HEK293 (cell line): Measurements from ENCODE around the gene B2M.

Experiments
- GFI1B ChIP-seq: fragments of 450-650 bp; formaldehyde crosslinking; IDR thresholded peaks from 2 replicates; pipeline ENCODE4 v1.5.1; 2016; ENCODE audit warnings: missing biosample characterization, missing genetic modification characterization
- GLIS1 ChIP-seq: fragments of 450-650 bp; formaldehyde crosslinking; IDR thresholded peaks from 2 replicates; pipeline ENCODE4 v1.5.1; 2016; ENCODE audit warnings: missing biosample characterization, missing genetic modification characterization
- HOXA7 ChIP-seq: sonication (generic); formaldehyde crosslinking; IDR thresholded peaks from 2 replicates; pipeline ENCODE4 v1.8.1; 2022; ENCODE audit warnings: missing genetic modification reagents, borderline replicate concordance
- HOXD13 ChIP-seq: sonication (generic); formaldehyde crosslinking; IDR thresholded peaks from 2 replicates; pipeline ENCODE4 v1.8.0; 2022; ENCODE audit warnings: missing genetic modification reagents, borderline replicate concordance
- OVOL3 ChIP-seq: fragments of 450-650 bp; formaldehyde crosslinking; IDR thresholded peaks from 2 replicates; pipeline ENCODE4 v1.5.1; 2016; ENCODE audit warnings: missing biosample characterization, missing genetic modification characterization
- PATZ1 ChIP-seq: fragments of 450-650 bp; formaldehyde crosslinking; IDR thresholded peaks from 2 replicates; pipeline ENCODE4 v1.5.1; 2016; ENCODE audit warnings: missing biosample characterization, missing genetic modification characterization
- PRDM4 ChIP-seq: fragments of 450-650 bp; formaldehyde crosslinking; IDR thresholded peaks from 2 replicates; pipeline ENCODE4 v1.5.1; 2017; ENCODE audit warnings: missing biosample characterization, missing genetic modification characterization
- RBAK ChIP-seq: fragments of 450-650 bp; formaldehyde crosslinking; IDR thresholded peaks from 2 replicates; pipeline ENCODE4 v1.5.1; 2016; ENCODE audit warnings: missing biosample characterization, missing genetic modification characterization
- SP2 ChIP-seq: fragments of 450-650 bp; formaldehyde crosslinking; IDR thresholded peaks from 2 replicates; pipeline ENCODE4 v1.5.1; 2016; ENCODE audit warnings: missing biosample characterization, missing genetic modification characterization
- ZBTB20 ChIP-seq: fragments of 450-650 bp; formaldehyde crosslinking; IDR thresholded peaks from 2 replicates; pipeline ENCODE4 v1.5.1; 2016; ENCODE audit warnings: missing biosample characterization, missing genetic modification characterization
- ZBTB48 ChIP-seq: fragments of 450-650 bp; formaldehyde crosslinking; IDR thresholded peaks from 2 replicates; pipeline ENCODE4 v1.5.1; 2016; ENCODE audit warnings: missing biosample characterization, missing genetic modification characterization
- ZBTB49 ChIP-seq: fragments of 450-650 bp; formaldehyde crosslinking; IDR thresholded peaks from 2 replicates; pipeline ENCODE4 v1.5.1; 2016; ENCODE audit warnings: missing biosample characterization, missing genetic modification characterization, low read depth
- ZNF175 ChIP-seq: fragments of 450-650 bp; formaldehyde crosslinking; IDR thresholded peaks from 2 replicates; pipeline ENCODE4 v1.5.1; 2016; ENCODE audit warnings: missing biosample characterization, missing genetic modification characterization
- ZNF18 ChIP-seq: fragments of 450-650 bp; formaldehyde crosslinking; IDR thresholded peaks from 2 replicates; pipeline ENCODE4 v1.5.1; 2016; ENCODE audit warnings: missing biosample characterization, missing genetic modification characterization
- ZNF223 ChIP-seq: fragments of 450-650 bp; formaldehyde crosslinking; IDR thresholded peaks from 2 replicates; pipeline ENCODE4 v1.5.1; 2016; ENCODE audit warnings: missing biosample characterization, missing genetic modification characterization
- ZNF23 ChIP-seq: fragments of 450-650 bp; formaldehyde crosslinking; IDR thresholded peaks from 2 replicates; pipeline ENCODE4 v1.5.1; 2016; ENCODE audit warnings: missing biosample characterization, missing genetic modification characterization, borderline replicate concordance
- ZNF239 ChIP-seq: fragments of 450-650 bp; formaldehyde crosslinking; IDR thresholded peaks from 2 replicates; pipeline ENCODE4 v1.5.1; 2016; ENCODE audit warnings: missing biosample characterization, missing genetic modification characterization
- ZNF362 ChIP-seq: fragments of 450-650 bp; formaldehyde crosslinking; IDR thresholded peaks from 2 replicates; pipeline ENCODE4 v1.5.1; 2016; ENCODE audit warnings: missing biosample characterization, missing genetic modification characterization
- ZNF366 ChIP-seq: fragments of 450-650 bp; formaldehyde crosslinking; conservative IDR thresholded peaks from 2 replicates; pipeline ENCODE4 v1.5.1; 2016; ENCODE audit warnings: missing biosample characterization, missing genetic modification characterization
- ZNF391 ChIP-seq: fragments of 450-650 bp; formaldehyde crosslinking; IDR thresholded peaks from 2 replicates; pipeline ENCODE4 v1.5.1; 2016; ENCODE audit warnings: low read depth, missing biosample characterization, missing genetic modification characterization, borderline replicate concordance
- ZNF394 ChIP-seq: fragments of 450-650 bp; formaldehyde crosslinking; IDR thresholded peaks from 2 replicates; pipeline ENCODE4 v1.5.1; 2016; ENCODE audit warnings: missing biosample characterization, missing genetic modification characterization, mild to moderate bottlenecking, moderate library complexity, borderline replicate concordance
- ZNF514 ChIP-seq: fragments of 450-650 bp; formaldehyde crosslinking; IDR thresholded peaks from 2 replicates; pipeline ENCODE4 v1.5.1; 2016; ENCODE audit warnings: missing biosample characterization, missing genetic modification characterization
- ZNF529 ChIP-seq: fragments of 450-650 bp; formaldehyde crosslinking; IDR thresholded peaks from 2 replicates; pipeline ENCODE4 v1.5.1; 2017; ENCODE audit warnings: missing genetic modification characterization, missing biosample characterization; ENCODE audit not compliant: insufficient replicate concordance
- ZNF585B ChIP-seq: fragments of 450-650 bp; formaldehyde crosslinking; IDR thresholded peaks from 2 replicates; pipeline ENCODE4 v1.5.1; 2016; ENCODE audit warnings: missing biosample characterization, missing genetic modification characterization
- ZNF660 ChIP-seq: fragments of 450-650 bp; IDR thresholded peaks from 2 replicates; pipeline ENCODE4 v1.5.1; 2018; ENCODE audit warnings: missing biosample characterization, mild to moderate bottlenecking, missing genetic modification characterization
- ZNF692 ChIP-seq: fragments of 450-650 bp; formaldehyde crosslinking; IDR thresholded peaks from 2 replicates; pipeline ENCODE4 v1.5.1; 2016; ENCODE audit warnings: missing biosample characterization, missing genetic modification characterization
- ZNF843 ChIP-seq: fragments of 450-650 bp; formaldehyde crosslinking; IDR thresholded peaks from 2 replicates; pipeline ENCODE4 v1.5.1; 2016; ENCODE audit warnings: missing biosample characterization, missing genetic modification characterization

The B2M gene

GRCh38 chr15:44711096-44711742 is at the start of gene B2M, which contains the start of gene PATL2 (continued):
- TF ChIP-seq ZNF394 (tag by site-specific recombination) = peak; percentile 86
- no peak for TF ChIP-seq ZNF362 (tag by site-specific recombination)
- TF ChIP-seq PRDM4 (tag by site-specific recombination) = no peak
- no peak; the same call in 1 of the 2 replicates for TF ChIP-seq ZNF660 (tag by site-specific recombination)
- peak; percentile 34; the same call in 1 of the 2 replicates for TF ChIP-seq ZBTB20
- no peak for TF ChIP-seq GFI1B
- TF ChIP-seq RBAK (tag by site-specific recombination) = no peak
- TF ChIP-seq ZNF585B (tag by site-specific recombination) = no peak
- no peak for TF ChIP-seq PATZ1 (tag by site-specific recombination)
- 0 out of 2 replicates have a peak, but pooled peaks have one; percentile 37 for TF ChIP-seq ZBTB48 (tag by site-specific recombination)
- TF ChIP-seq OVOL3 = no peak
- TF ChIP-seq HOXD13 (CRISPR knock-in tag) = 0 out of 2 replicates have a peak, but pooled peaks have one; percentile 20
- peak; percentile 36 for TF ChIP-seq SP2 (tag by site-specific recombination)
- TF ChIP-seq ZNF843 (tag by site-specific recombination) = 0 out of 2 replicates have a peak, but pooled peaks have one; percentile 20
- no peak for TF ChIP-seq ZBTB49 (tag by site-specific recombination)
- no peak for TF ChIP-seq ZNF239 (tag by site-specific recombination)
- TF ChIP-seq ZNF175 (tag by site-specific recombination) = no peak
- no peak for TF ChIP-seq ZNF692 (tag by site-specific recombination)
- 0 out of 2 replicates have a peak, but pooled peaks have one; percentile 44 for TF ChIP-seq ZNF391 (tag by site-specific recombination)
- TF ChIP-seq GLIS1 (tag by site-specific recombination) = no peak
- no peak for TF ChIP-seq ZNF223 (tag by site-specific recombination)
- no peak for TF ChIP-seq ZNF18 (tag by site-specific recombination)
- no peak for TF ChIP-seq ZNF514 (tag by site-specific recombination)
- no peak for TF ChIP-seq ZNF23
- peak; percentile 85 for TF ChIP-seq ZNF366 (tag by site-specific recombination)
- TF ChIP-seq HOXA7 = no peak
- no peak for TF ChIP-seq ZNF529 (tag by site-specific recombination)
